COLO668 (cell line): ENCODE measurements around the gene NCOA6.
"Not testable (repeated sequence)": the region's sequence is repeated elsewhere in the genome, so short reads cannot be mapped to it uniquely, and the experiment has no call there.

Experiments used
- DNase-seq: peaks from one replicate; lab custom pipeline; 2025; ENCODE audit not compliant: unreplicated experiment; lab: John Stamatoyannopoulos, UW

NCOA6 gene

GRCh38 chr20:34831936-34832335, 6.5 kb upstream of the NCOA6 start:
- no peak for DNase-seq

- DNase-seq = no peak
Observed at GRCh38 chr20:34829191-34829590, 3.7 kb upstream of the NCOA6 start.

GRCh38 chr20:34824806-34825529, 483 bp downstream of the NCOA6 start:
- DNase-seq = peak; percentile 86

- DNase-seq = peak; percentile 77
Observed at GRCh38 chr20:34824452-34824805, 1.0 kb downstream of the NCOA6 start.

- DNase-seq = no peak
Observed at GRCh38 chr20:34824026-34824425, 1.4 kb downstream of the NCOA6 start.

GRCh38 chr20:34820805-34821578, 4.5 kb downstream of the NCOA6 start:
- DNase-seq = no peak

- no peak for DNase-seq
Observed at GRCh38 chr20:34817801-34818200, 7.7 kb downstream of the NCOA6 start.

- no peak for DNase-seq
Observed at GRCh38 chr20:34817072-34817471, 8.4 kb downstream of the NCOA6 start.

GRCh38 chr20:34815636-34816035, 9.8 kb downstream of the NCOA6 start:
- DNase-seq = no peak

- DNase-seq = no peak
Observed at GRCh38 chr20:34808583-34808982, 16.9 kb downstream of the NCOA6 start.

- DNase-seq = not testable (repeated sequence)
Observed at GRCh38 chr20:34807944-34808465, 17.4 kb downstream of the NCOA6 start.

- DNase-seq = no peak
Observed at GRCh38 chr20:34806255-34806654, 19.2 kb downstream of the NCOA6 start.

- no peak for DNase-seq
Observed at GRCh38 chr20:34798871-34799270, 26.6 kb downstream of the NCOA6 start.

- DNase-seq = no peak
Observed at GRCh38 chr20:34798328-34798727, 27.1 kb downstream of the NCOA6 start.

- no peak for DNase-seq
Observed at GRCh38 chr20:34797012-34797995, 28.1 kb downstream of the NCOA6 start.

- DNase-seq = no peak
Observed at GRCh38 chr20:34794006-34794585, 31.4 kb downstream of the NCOA6 start.

- DNase-seq = no peak
Observed at GRCh38 chr20:34792687-34793363, 32.6 kb downstream of the NCOA6 start.

GRCh38 chr20:34791289-34792020, 34.0 kb downstream of the NCOA6 start:
- DNase-seq = no peak

GRCh38 chr20:34781220-34781619, 44.2 kb downstream of the NCOA6 start:
- no peak for DNase-seq
